Adrenal gland (tissue), 12 donors: ENCODE results near the gene WDR74. TPM values are rescaled to one million over a fixed set of nuclear protein-coding genes. Genes with fewer than 3 reads are reported as not detected.

ENCODE experiments used
- DNase-seq, 7 donors: peaks; one replicate each; pipeline ENCODE4 v3.0.0-alpha.2; 2019 to 2020
- H3K27ac ChIP-seq, 5 donors: fragments of 200-600 bp; sonication (generic) in 4 of 5; 1 replicate in 3 of 5; 2 replicates in 2 of 5; pipeline versions ENCODE4 v1.5.1 to v1.8.0; 2016 to 2020; ENCODE audit warnings: mild to moderate bottlenecking in 1 of 5
- H3K27me3 ChIP-seq: fragments of 200-600 bp; 2 replicates; pipeline ENCODE4 v1.8.0; 2021
- H3K36me3 ChIP-seq, 2 donors: fragments of 200-600 bp; replicated peaks in 1 of 2; 1 replicate in 1 of 2; 2 replicates in 1 of 2; pipeline versions ENCODE4 v1.5.1 to v1.8.0; 2018 to 2022
- H3K4me1 ChIP-seq, 2 donors: fragments of 200-600 bp; replicated peaks in 1 of 2; 1 replicate in 1 of 2; 2 replicates in 1 of 2; pipeline versions ENCODE4 v1.5.1 to v1.8.0; 2018 to 2021
- H3K4me3 ChIP-seq, 4 donors: fragments of 200-600 bp; sonication (generic) in 3 of 4; one replicate each; pipeline ENCODE4 v1.5.1; 2016 to 2018
- H3K9me3 ChIP-seq, 3 donors: fragments of 200-600 bp; sonication (generic) in 1 of 3; replicated peaks in 1 of 3; 1 replicate in 2 of 3; 2 replicates in 1 of 3; pipeline versions ENCODE4 v1.5.1 to v1.8.0; 2016 to 2021
- POLR2A ChIP-seq, 2 donors: fragments of 450-650 bp; IDR thresholded peaks; one replicate each; pipeline ENCODE4 v1.6.1; 2017; ENCODE audit warnings: antibody characterized with exemption in 2 of 2, mild to moderate bottlenecking in 2 of 2, moderate library complexity in 1 of 2
- WGBS, 4 donors: extraction: QIAGEN DNeasy Blood & Tissue Kit in 2 of 4; methylation state at CpG; one replicate each; pipeline versions ENCODE4 v1.1.5 to v1.1.7; 2013 to 2017; 5-methylcytosine and 5-hydroxymethylcytosine counted together
- intact Hi-C, 2 donors: fragments of 100-400 bp; cut with DNase I; formaldehyde crosslinking; loops; one replicate each; pipeline versions ENCODE4 v1.14.1 to v1.15.0; 2022 to 2023
- polyA plus RNA-seq, 3 donors: library from polyadenylated mRNA; stranded (reverse); fragments of 200-250 nt in 2 of 3; fragments of 350-450 nt in 1 of 3; fragmentation: Illumina TruSeq in 1 of 3; extraction: RNeasy Lipid Tissue Mini Kit (QIAGEN cat#74804) in 1 of 3; gene quantifications; one replicate each; pipeline ENCODE4 v1.2.3, GENCODE V29; 2013 to 2014
- total RNA-seq, 9 donors: library from RNA; depleted of rRNA in 4 of 9; stranded (reverse); fragments of >200 nt in 4 of 9; fragments of 120-200 nt in 1 of 9; fragmentation: NEBNext Ultra II Directional in 1 of 9; extraction: Animal tissue kit (Norgen Biotek cat#: 25700) in 1 of 9; gene quantifications; one replicate each; pipeline versions ENCODE4 v1.1.0 to v1.2.4, GENCODE V29; 2013 to 2023
- TF ChIP-seq, protein P1 (sequence below), 6 experiments: fragments of 450-650 bp in 4 of 6; fragments of 200-600 bp in 2 of 6; sonication (generic) in 1 of 6; IDR thresholded peaks; 1 replicate in 5 of 6; 2 replicates in 1 of 6; pipeline versions ENCODE4 v1.5.1 to v1.8.0; 2016 to 2021; ENCODE audit warnings: antibody characterized with exemption in 6 of 6, mild to moderate bottlenecking in 2 of 6, moderate library complexity in 1 of 6
- donor health status: healthy with polysubstance abuse.
- donor health status: Bipolar disorder and iron deficiency.
- donor health status: DM: yes; HTN: yes; CAD: no.
- donor health status: DM: no; HTN: no; CAD: no.
- donor health status: DM: no; HTN: no; CAD: no.
- donor health status: DM: yes; HTN: yes; CAD: no.

Gene WDR74
- total and polyA plus RNA-seq, 12 donors = 21.7 to 119 (median 39.4) TPM

DNA sequence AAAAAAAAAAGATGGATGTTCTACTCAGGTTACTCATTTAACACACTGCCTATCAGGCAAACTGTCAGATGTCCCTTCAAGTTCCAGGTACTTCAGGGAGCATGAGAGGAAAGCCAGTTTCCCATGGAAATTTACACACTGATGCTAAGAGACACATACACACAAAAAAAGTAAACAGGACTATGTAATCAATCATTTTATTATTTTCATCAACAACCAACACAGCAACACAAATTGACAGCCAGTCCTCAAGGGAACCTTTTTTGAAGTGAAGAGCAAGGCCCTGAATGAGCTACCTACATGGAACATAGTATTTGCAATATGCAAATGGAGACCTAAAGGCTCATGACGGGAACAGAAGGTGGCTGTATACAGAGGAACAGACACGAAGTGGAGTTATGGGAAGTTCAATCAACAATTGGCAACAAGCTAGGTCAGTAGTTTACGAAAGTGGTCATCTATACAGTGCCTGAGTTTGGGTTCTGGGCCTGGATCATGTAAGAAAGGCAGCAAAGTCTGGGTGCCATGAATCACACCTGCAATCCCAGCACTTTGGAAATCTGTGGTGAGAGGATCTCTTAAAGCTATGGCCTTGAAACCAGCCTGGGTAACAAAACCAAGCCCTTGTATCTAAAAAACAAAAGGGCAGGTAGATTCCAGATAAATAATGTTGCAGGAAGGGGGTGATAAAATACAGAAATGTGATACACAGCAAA is 12.6 kb upstream of the WDR74 start:
- Histone ChIP-seq H3K4me1 (peaks cover 12 to 21% of the 10 kb centered on the region in 2 donors), H3K9me3 (no peaks in the 10 kb centered on the region), H3K36me3 (peaks cover 0 to 32% of the 10 kb centered on the region in 2 donors), H3K27ac (no peak overlapping the region), H3K4me3 (no peak overlapping the region), H3K27me3 (no peaks in the 10 kb centered on the region)
- no peak for DNase-seq
- WGBS, 4 donors = 36 to 73% (median 54%) methylated on average over 3 of the region's 3 CpGs
- no peak for TF ChIP-seq POLR2A (IDR thresholded peaks at IDR 0.05)
- TF ChIP-seq, protein P1, sequence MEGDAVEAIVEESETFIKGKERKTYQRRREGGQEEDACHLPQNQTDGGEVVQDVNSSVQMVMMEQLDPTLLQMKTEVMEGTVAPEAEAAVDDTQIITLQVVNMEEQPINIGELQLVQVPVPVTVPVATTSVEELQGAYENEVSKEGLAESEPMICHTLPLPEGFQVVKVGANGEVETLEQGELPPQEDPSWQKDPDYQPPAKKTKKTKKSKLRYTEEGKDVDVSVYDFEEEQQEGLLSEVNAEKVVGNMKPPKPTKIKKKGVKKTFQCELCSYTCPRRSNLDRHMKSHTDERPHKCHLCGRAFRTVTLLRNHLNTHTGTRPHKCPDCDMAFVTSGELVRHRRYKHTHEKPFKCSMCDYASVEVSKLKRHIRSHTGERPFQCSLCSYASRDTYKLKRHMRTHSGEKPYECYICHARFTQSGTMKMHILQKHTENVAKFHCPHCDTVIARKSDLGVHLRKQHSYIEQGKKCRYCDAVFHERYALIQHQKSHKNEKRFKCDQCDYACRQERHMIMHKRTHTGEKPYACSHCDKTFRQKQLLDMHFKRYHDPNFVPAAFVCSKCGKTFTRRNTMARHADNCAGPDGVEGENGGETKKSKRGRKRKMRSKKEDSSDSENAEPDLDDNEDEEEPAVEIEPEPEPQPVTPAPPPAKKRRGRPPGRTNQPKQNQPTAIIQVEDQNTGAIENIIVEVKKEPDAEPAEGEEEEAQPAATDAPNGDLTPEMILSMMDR (IDR thresholded peaks at IDR 0.05) = no peak
- intact Hi-C loops = no loop called here

DNA sequence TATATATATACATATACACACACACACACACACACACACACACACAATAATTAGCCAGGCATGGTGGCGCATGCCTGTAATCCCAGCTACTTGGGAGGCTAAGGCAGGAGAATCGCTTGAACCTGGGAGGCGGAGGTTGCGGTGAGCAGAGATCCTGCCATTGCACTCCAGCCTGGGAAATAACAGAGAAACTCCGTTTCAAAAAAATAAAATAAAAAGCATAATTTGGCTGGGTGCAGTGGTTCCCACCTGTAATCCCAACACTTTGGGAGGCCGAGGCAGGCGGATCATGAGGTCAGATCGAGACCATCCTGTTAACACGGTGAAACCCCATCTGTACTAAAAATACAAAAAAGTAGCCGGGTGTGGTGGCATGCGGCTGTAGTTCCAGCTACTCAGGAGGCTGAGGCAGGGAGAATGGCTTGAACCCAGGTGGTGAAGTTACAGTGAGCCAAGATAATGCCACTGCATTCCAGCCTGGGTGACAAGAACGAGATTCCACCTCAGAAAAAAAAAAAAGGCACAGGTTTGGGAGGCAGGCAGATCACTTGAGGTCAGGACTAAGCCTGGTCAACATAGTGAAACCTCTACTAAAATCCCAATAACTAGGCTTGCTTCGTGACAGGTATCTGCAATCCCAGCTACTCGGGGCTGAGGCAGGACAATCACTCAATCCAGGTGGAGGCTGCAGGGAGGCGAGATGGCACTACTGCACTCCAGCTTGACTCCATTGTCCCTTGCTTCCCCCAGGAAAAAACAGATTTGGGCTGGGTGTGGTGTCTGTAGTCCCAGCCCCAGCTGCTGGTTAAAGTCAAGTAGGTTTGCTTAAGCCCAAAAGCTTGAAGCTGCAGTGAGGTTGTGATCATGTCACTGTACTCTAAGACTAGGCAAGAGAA is 11.8 kb upstream of the WDR74 start:
- H3K9me3 ChIP-seq = no peaks in the 10 kb centered on the region
- TF ChIP-seq POLR2A (IDR thresholded peaks at IDR 0.05) = no peak
- intact Hi-C loops = no loop called here
- H3K36me3 ChIP-seq = peaks cover 0 to 32% of the 10 kb centered on the region in 2 donors
- no peak overlapping the region for H3K27ac ChIP-seq
- WGBS, 4 donors = 68 to 76% (median 73%) methylated on average over 13 to 15 of the region's 15 CpGs
- no peak overlapping the region for H3K4me3 ChIP-seq
- peaks cover 9 to 17% of the 10 kb centered on the region in 2 donors for H3K4me1 ChIP-seq
- no peak for DNase-seq
- no peaks in the 10 kb centered on the region for H3K27me3 ChIP-seq

DNA sequence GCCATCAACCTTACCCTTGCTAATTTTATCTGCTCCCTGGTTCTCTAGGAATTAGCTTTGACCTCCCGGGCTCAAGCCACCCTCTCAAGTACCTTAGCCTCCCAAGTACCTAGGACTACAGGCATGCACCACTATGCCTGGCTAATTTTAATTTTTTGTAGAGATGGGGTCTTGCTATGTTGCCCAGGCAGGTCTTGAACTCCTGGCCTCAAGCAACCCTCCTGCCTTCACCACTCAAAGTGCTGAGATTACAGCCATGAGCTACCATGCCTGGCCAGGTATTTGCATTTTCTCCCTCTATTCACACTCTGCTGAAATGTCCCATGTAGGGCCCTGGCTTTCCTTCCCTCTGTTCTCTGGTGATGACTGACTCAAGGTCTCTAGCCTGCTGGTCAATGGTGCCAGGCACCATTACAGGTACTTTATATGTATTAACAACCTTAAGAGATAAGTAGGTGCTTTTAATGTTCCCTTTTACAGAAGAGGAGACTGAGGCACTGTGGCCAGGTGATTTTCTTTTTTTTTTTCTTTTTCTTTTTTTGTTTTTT is 8.5 kb upstream of the WDR74 start:
- Histone ChIP-seq H3K27ac (no peak overlapping the region), H3K4me3 (no peak overlapping the region), H3K9me3 (no peaks in the 10 kb centered on the region), H3K4me1 (no peaks in the 10 kb centered on the region), H3K36me3 (peaks cover 0 to 16% of the 10 kb centered on the region in 2 donors), H3K27me3 (no peaks in the 10 kb centered on the region)
- WGBS, 4 donors = 91 to 100% (median 93%) methylated on average over 1 of the region's 1 CpG
- intact Hi-C loops = no loop called here
- DNase-seq = no peak
- TF ChIP-seq, protein P1 (IDR thresholded peaks at IDR 0.05) = no peak
- no peak for TF ChIP-seq POLR2A (IDR thresholded peaks at IDR 0.05)

DNA sequence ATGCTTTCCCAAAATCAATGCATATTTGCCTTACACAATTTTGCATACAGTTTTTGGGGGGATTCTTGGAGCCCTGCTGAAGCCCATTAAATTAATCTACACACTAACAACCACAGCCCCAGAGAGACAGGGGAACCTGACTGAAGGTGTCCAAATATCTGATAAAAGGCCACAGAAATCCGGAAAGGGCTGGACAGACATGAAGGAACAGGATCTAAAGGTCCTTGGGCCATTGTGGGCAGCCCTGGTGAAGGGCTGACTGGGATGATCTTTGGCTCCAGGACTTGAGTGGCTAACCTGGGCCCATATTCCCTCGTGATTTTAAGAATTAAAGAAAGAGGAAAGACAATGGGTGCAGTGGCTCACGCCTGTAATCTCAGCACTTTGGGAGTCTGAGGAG is 6.8 kb upstream of the WDR74 start:
- intact Hi-C loops = no loop called here
- Histone ChIP-seq H3K27me3 (no peaks in the 10 kb centered on the region), H3K27ac (no peak overlapping the region), H3K36me3 (no peaks in the 10 kb centered on the region), H3K9me3 (no peaks in the 10 kb centered on the region), H3K4me1 (peaks cover 0 to 8% of the 10 kb centered on the region in 2 donors), H3K4me3 (no peak overlapping the region)
- TF ChIP-seq, protein P1 (IDR thresholded peaks at IDR 0.05) = no peak
- no peak for TF ChIP-seq POLR2A (IDR thresholded peaks at IDR 0.05)
- no peak for DNase-seq
- 74 to 85% (median 82%) methylated on average over 3 of the region's 3 CpGs for WGBS, 4 donors
